Hematopoietic multipotent progenitor cell treated with erythropoietin and hydrocortisone succinate and interleukin-3 and kit ligand, for 4 days (in vitro differentiated cells): ENCODE data around the gene KRT20.

Source experiments
- DNase-seq: peaks from one replicate; pipeline ENCODE4 v3.0.0-alpha.2; 2015

Gene KRT20

GRCh38 chr17:40848583-40849235 is 36.3 kb downstream of the KRT20 start:
- no peak for DNase-seq

- no peak for DNase-seq
Observed at GRCh38 chr17:40846515-40847144, 38.4 kb downstream of the KRT20 start.

DNA sequence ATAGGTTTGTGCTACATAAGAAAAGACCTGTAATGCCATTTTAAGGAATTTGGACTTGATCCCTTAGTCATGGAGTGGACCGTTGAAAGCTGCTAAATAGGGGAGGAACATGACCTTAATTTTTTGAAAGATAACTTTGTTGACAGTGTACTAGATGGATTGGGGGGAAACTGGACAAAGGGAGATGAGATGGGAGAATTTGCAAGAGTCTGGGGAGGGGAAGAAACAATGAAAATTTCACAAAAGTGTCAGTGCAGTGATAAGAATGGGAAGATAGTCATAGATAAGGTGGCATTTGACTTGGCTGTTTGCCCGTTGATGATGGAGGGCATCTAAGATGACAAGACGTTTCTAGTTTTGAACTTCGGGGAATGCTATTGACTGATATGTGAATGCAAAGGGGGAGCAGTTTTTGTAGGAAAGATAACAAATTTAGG is 40.4 kb downstream of the KRT20 start:
- no peak for DNase-seq

- no peak for DNase-seq
Observed at GRCh38 chr17:40843242-40843641, 41.8 kb downstream of the KRT20 start.

- no peak for DNase-seq
Observed at GRCh38 chr17:40841246-40841645, 43.8 kb downstream of the KRT20 start.

DNA sequence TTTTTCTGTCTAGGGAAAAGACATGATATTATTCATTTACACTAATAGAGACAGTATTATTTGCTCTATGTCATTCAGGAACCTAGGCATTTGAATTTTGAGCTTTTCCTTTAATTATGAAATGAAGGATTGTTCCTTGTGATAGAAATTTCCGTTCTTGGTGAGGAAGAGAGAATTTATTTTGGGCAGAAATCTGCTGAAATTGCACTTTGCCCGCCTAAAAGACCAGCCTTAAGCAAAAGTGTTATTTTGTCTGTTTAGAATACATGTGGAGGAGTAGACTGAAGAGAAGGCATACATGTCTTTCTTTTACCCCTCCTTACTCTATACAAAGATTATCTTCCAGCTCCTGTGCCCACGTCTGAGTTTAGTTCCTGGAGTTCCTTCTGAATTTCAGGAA is 45.8 kb downstream of the KRT20 start:
- DNase-seq = no peak

- DNase-seq = no peak
Observed at GRCh38 chr17:40836020-40836419, 49.0 kb downstream of the KRT20 start.

DNA sequence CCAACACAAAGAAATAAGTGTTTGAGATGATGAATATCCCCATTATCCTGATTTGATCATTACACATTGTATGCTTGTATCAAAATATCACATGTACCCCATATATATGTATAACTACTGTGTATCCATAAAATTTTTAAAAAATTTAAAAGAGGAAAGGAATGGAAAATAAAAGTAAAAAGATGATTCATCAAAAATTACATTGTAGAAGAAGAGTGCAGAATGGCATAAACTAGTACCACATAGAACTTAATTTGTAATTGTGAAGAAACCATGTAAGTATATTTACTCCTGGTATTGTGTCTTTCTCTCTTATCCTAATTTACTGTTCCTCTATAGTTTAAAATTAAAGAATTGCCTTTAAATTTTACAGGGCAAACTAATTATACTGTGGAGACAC is 51.2 kb downstream of the KRT20 start:
- no peak for DNase-seq

- DNase-seq = no peak
Observed at GRCh38 chr17:40832840-40833239, 52.2 kb downstream of the KRT20 start.

- DNase-seq = no peak
Observed at GRCh38 chr17:40830085-40830776, 54.8 kb downstream of the KRT20 start.

GRCh38 chr17:40828454-40829044 is 56.5 kb downstream of the KRT20 start:
- DNase-seq = no peak

- peak; percentile 47 for DNase-seq
Observed at GRCh38 chr17:40827746-40828453, 57.1 kb downstream of the KRT20 start.
